ENCODE measurements around the gene DUSP12. TPM values are rescaled to one million over a fixed set of nuclear protein-coding genes. Genes with fewer than 3 reads are reported as not detected.

The DUSP12 gene
- total and polyA plus RNA-seq, 9 of the 15 experiments (the other 6 are each of a cell fraction or from before 2014, with no cell fraction given), result 10.4 to 81.4 (median 43.6) TPM

- TF ChIP-seq THRAP3 (IDR thresholded peaks at IDR 0.05; ENCODE audit: borderline replicate concordance) (0 out of 2 replicates have a peak, but pooled peaks have one; percentile 2), MBD2 (IDR thresholded peaks at IDR 0.05; ENCODE audit: borderline replicate concordance, low read depth) (0 out of 2 replicates have a peak, but pooled peaks have one; percentile 8), RBM22 (IDR thresholded peaks at IDR 0.05; ENCODE audit: low read depth, low read length, poor library complexity, severe bottlenecking) (peak; percentile 40), NR0B1 (IDR thresholded peaks at IDR 0.05; ENCODE audit: partially characterized antibody) (no peak), ETS2 (tag; IDR thresholded peaks at IDR 0.05; ENCODE audit: borderline replicate concordance, poor library complexity, severe bottlenecking) (no peak), JUND (IDR thresholded peaks at IDR 0.05; ENCODE audit: borderline replicate concordance, low read depth, low read length) (no peak), JUND (tag; IDR thresholded peaks at IDR 0.05; ENCODE audit: borderline replicate concordance, low read depth, low read length) (0 out of 3 replicates have a peak, but pooled peaks have one; percentile 18), USF2 (CRISPR knock-in tag; IDR thresholded peaks at IDR 0.05) (no peak), TAF1 (IDR thresholded peaks at IDR 0.05; ENCODE audit: control insufficient read depth, extremely low read depth, insufficient read depth, low read length, severe bottlenecking) (peak; percentile 25), NELFE (IDR thresholded peaks at IDR 0.05; ENCODE audit: insufficient read depth, insufficient read length) (no peak), HMGN3 (IDR thresholded peaks at IDR 0.05; ENCODE audit: borderline replicate concordance, extremely low read depth, insufficient read length, low read depth, low read length) (peak; percentile 20), HNRNPLL (IDR thresholded peaks at IDR 0.05; ENCODE audit: low read depth, low read length, poor library complexity, severe bottlenecking) (peak; percentile 22), ZNF311 (CRISPR knock-in tag; IDR thresholded peaks at IDR 0.05) (0 out of 2 replicates have a peak, but pooled peaks have one; percentile 77), HMGXB4 (CRISPR knock-in tag; IDR thresholded peaks at IDR 0.05) (0 out of 2 replicates have a peak, but pooled peaks have one; percentile 37), PML (IDR thresholded peaks at IDR 0.05; ENCODE audit: low read length) (peak; percentile 32; the same call in 1 of the 2 replicates), TSC22D4 (tag; IDR thresholded peaks at IDR 0.05) (no peak), ZFP91 (CRISPR knock-in tag; IDR thresholded peaks at IDR 0.05) (0 out of 2 replicates have a peak, but pooled peaks have one; percentile 68), ERF (CRISPR knock-in tag; IDR thresholded peaks at IDR 0.05) (0 out of 2 replicates have a peak, but pooled peaks have one; percentile 73), HDGF (IDR thresholded peaks at IDR 0.05) (no peak), RBBP5 (IDR thresholded peaks at IDR 0.05; ENCODE audit: borderline replicate concordance, insufficient read depth, low read length, poor library complexity, severe bottlenecking) (peak; percentile 50), ZFP1 (CRISPR knock-in tag; IDR thresholded peaks at IDR 0.05) (0 out of 2 replicates have a peak, but pooled peaks have one; percentile 23), ZNF766 (CRISPR knock-in tag; conservative IDR thresholded peaks at IDR 0.05) (peak; percentile 14; the same call in 1 of the 2 replicates)
Measured at GRCh38 chr1:161725908-161726472, 23.6 kb upstream of the DUSP12 start (continued).
